A549 (cell line): ENCODE measurements around the gene NEK11. TPM values are rescaled to one million over a fixed set of nuclear protein-coding genes. Genes with fewer than 3 reads are reported as not detected.

Experiments used
- ATAC-seq, 2 experiments: fragments of 200-7000 bp in 1 of 2; fragments of >200 bp in 1 of 2; cut with Nextera tagmentation in 1 of 2; cut with Tn5 transposase in 1 of 2; 3 replicates each; pipeline versions ENCODE4 v1.8.0 to v1.9.1; 2018 to 2020; ENCODE audit warnings: mild to moderate bottlenecking in 1 of 2, moderate library complexity in 1 of 2
- CTCF ChIA-PET: fragments of 300-600 bp; sonication (Branson Sonifier 250); formaldehyde crosslinking; extraction: SDS; loops from one replicate; lab custom pipeline; 2021; ENCODE audit warnings: antibody characterized with exemption, inconsistent platforms; lab: Yijun Ruan, JAX
- POLR2A ChIA-PET: fragments of 350-600 bp; formaldehyde crosslinking; extraction: SDS; loops from one replicate; lab custom pipeline; 2021; ENCODE audit warnings: antibody characterized with exemption, inconsistent platforms; lab: Yijun Ruan, JAX
- DNase-seq, 2 experiments: peaks; one replicate each; pipeline versions ENCODE4 v3.0.0 to v3.0.0-alpha.2; 2011 to 2016; ENCODE audit warnings: low read depth in 1 of 2, low spot score in 1 of 2
- FAIRE-seq: peaks from 2 replicates; lab custom pipeline; 2011; peaks lifted over from hg19 to GRCh38; lab: Jason Lieb, UNC
- H3K27ac ChIP-seq, 2 experiments: fragments of >200 bp; sonication (Bioruptor Twin); formaldehyde crosslinking; 3 replicates each; pipeline ENCODE4 v1.5.1; 2016 to 2017
- H3K4me1 ChIP-seq: fragments of >200 bp; sonication (Bioruptor Twin); formaldehyde crosslinking; 3 replicates; pipeline ENCODE4 v1.6.1; 2016
- H3K4me2 ChIP-seq: fragments of >200 bp; sonication (Bioruptor Twin); formaldehyde crosslinking; 3 replicates; pipeline ENCODE4 v1.6.1; 2016
- H3K4me3 ChIP-seq: fragments of >200 bp; sonication (Bioruptor Twin); formaldehyde crosslinking; 3 replicates; pipeline ENCODE4 v1.5.1; 2016
- H3K9me3 ChIP-seq: fragments of >200 bp; sonication (Bioruptor Twin); formaldehyde crosslinking; 3 replicates; pipeline ENCODE4 v1.6.1; 2016
- BHLHE40 ChIP-seq: IDR thresholded peaks from 2 replicates; pipeline ENCODE4 v1.6.1; 2012; ENCODE audit warnings: low read depth, low read length, inconsistent platforms
- CBX2 ChIP-seq: fragments of 200-600 bp; sonication (generic); IDR thresholded peaks from 2 replicates; pipeline ENCODE4 v1.6.1; 2016; ENCODE audit warnings: low read depth, mild to moderate bottlenecking, borderline replicate concordance
- CBX8 ChIP-seq: fragments of 200-600 bp; sonication (generic); IDR thresholded peaks from 2 replicates; pipeline ENCODE4 v1.6.1; 2016
- CHD2 ChIP-seq: fragments of 150-350 bp; IDR thresholded peaks from 2 replicates; pipeline ENCODE4 v1.6.1; 2014; ENCODE audit warnings: low read length; ENCODE audit not compliant: partially characterized antibody
- CTCF ChIP-seq: fragments of >200 bp; sonication (Bioruptor Twin); formaldehyde crosslinking; IDR thresholded peaks from 3 replicates; pipeline ENCODE4 v1.5.1; 2016
- E2F6 ChIP-seq: IDR thresholded peaks from 2 replicates; pipeline ENCODE4 v1.6.1; 2012; ENCODE audit warnings: low read depth, borderline replicate concordance
- ESRRA ChIP-seq: fragments of 150-350 bp; IDR thresholded peaks from 2 replicates; pipeline ENCODE4 v1.6.1; 2014; ENCODE audit warnings: mild to moderate bottlenecking, low read length, borderline replicate concordance
- HES2 ChIP-seq: fragments of >200 bp; sonication (Bioruptor Twin); formaldehyde crosslinking; IDR thresholded peaks from 2 replicates; pipeline ENCODE4 v1.6.1; 2016
- HOXA7 ChIP-seq: fragments of 250-450 bp; sonication (Bioruptor Pico); IDR thresholded peaks from 2 replicates; pipeline ENCODE4 v1.5.0; 2020; ENCODE audit warnings: mild to moderate bottlenecking, moderate library complexity
- HOXB5 ChIP-seq: fragments of 250-450 bp; sonication (Bioruptor Pico); IDR thresholded peaks from 2 replicates; pipeline ENCODE4 v1.5.0; 2020; ENCODE audit warnings: mild to moderate bottlenecking, moderate library complexity
- JUN ChIP-seq, 2 experiments: fragments of >200 bp; sonication (Bioruptor Twin); formaldehyde crosslinking; IDR thresholded peaks; 2 replicates in 1 of 2; 3 replicates in 1 of 2; pipeline ENCODE4 v1.6.1; 2016 to 2017
- JUNB ChIP-seq: fragments of >200 bp; sonication (Bioruptor Twin); formaldehyde crosslinking; IDR thresholded peaks from 2 replicates; pipeline ENCODE4 v1.6.1; 2016
- MAFK ChIP-seq: fragments of 450-650 bp; IDR thresholded peaks from 2 replicates; pipeline ENCODE4 v1.6.1; 2014; ENCODE audit not compliant: partially characterized antibody
- MAZ ChIP-seq: fragments of 150-350 bp; IDR thresholded peaks from 2 replicates; pipeline ENCODE4 v1.6.1; 2014; ENCODE audit warnings: antibody characterized with exemption, low read depth, low read length, borderline replicate concordance
- NPAS2 ChIP-seq: fragments of 250-450 bp; sonication (Bioruptor Pico); IDR thresholded peaks from 2 replicates; pipeline ENCODE4 v1.8.0; 2022; ENCODE audit warnings: mild to moderate bottlenecking, moderate library complexity, borderline replicate concordance
- NR3C1 ChIP-seq: fragments of >200 bp; sonication (Bioruptor Twin); formaldehyde crosslinking; IDR thresholded peaks from 3 replicates; pipeline ENCODE4 v1.6.1; 2017
- POLR2AphosphoS2 ChIP-seq: conservative IDR thresholded peaks from 2 replicates; pipeline ENCODE4 v1.6.1; 2012; ENCODE audit warnings: low read length, improper control_type of control experiment, inconsistent platforms
- RAD21 ChIP-seq, 2 experiments: fragments of >200 bp in 1 of 2; sonication (Bioruptor Twin) in 1 of 2; formaldehyde crosslinking in 1 of 2; IDR thresholded peaks in 1 of 2; conservative IDR thresholded peaks in 1 of 2; 2 replicates in 1 of 2; 3 replicates in 1 of 2; pipeline ENCODE4 v1.6.1; 2012 to 2018; ENCODE audit warnings: inconsistent platforms in 1 of 2
- RARB ChIP-seq: fragments of 250-450 bp; sonication (Bioruptor Pico); IDR thresholded peaks from 2 replicates; pipeline ENCODE4 v1.8.0; 2021; ENCODE audit warnings: mild to moderate bottlenecking, moderate library complexity
- RNF2 ChIP-seq: fragments of 200-600 bp; sonication (generic); IDR thresholded peaks from 2 replicates; pipeline ENCODE4 v1.6.1; 2016; ENCODE audit warnings: low read depth, mild to moderate bottlenecking, antibody characterized with exemption, moderate library complexity, borderline replicate concordance
- SMC3 ChIP-seq: fragments of >200 bp; sonication (Bioruptor Twin); formaldehyde crosslinking; IDR thresholded peaks from 3 replicates; pipeline ENCODE4 v1.6.1; 2018; ENCODE audit warnings: inconsistent platforms
- USF2 ChIP-seq: fragments of 450-650 bp; IDR thresholded peaks from 2 replicates; pipeline ENCODE4 v1.6.1; 2014; ENCODE audit warnings: antibody characterized with exemption
- ZC3H11A ChIP-seq: fragments of 450-650 bp; IDR thresholded peaks from 2 replicates; pipeline ENCODE4 v1.6.1; 2014; ENCODE audit warnings: antibody characterized with exemption, mild to moderate bottlenecking
- ZSCAN20 ChIP-seq: fragments of 250-450 bp; sonication (Bioruptor Pico); IDR thresholded peaks from 2 replicates; pipeline ENCODE4 v1.8.0; 2022; ENCODE audit warnings: mild to moderate bottlenecking, moderate library complexity
- WGBS: methylation state at CpG from one replicate; pipeline ENCODE4 v1.1.6; 2017; ENCODE audit errors: missing lambda C conversion rate; 5-methylcytosine and 5-hydroxymethylcytosine counted together
- polyA plus RNA-seq, 4 experiments: library from polyadenylated mRNA; depleted of rRNA in 3 of 4; stranded (reverse); fragments of >200 nt; fragmentation: RNase III in 1 of 4; extraction: RNeasy Plus Mini Kit Qiagen cat#74134 plus additional on column Dnase treatment in 1 of 4; gene quantifications; 2 replicates in 3 of 4; 3 replicates in 1 of 4; pipeline ENCODE4 v1.2.3, GENCODE V29; 2011 to 2017
- TF ChIP-seq, protein P1 (sequence below): fragments of 250-450 bp; sonication (Bioruptor Pico); IDR thresholded peaks from 2 replicates; pipeline ENCODE4 v1.5.0; 2021; ENCODE audit warnings: mild to moderate bottlenecking, moderate library complexity, borderline replicate concordance
- TF ChIP-seq, protein P2 (sequence below): fragments of >200 bp; sonication (Bioruptor Twin); formaldehyde crosslinking; IDR thresholded peaks from 3 replicates; pipeline ENCODE4 v1.6.1; 2016

The NEK11 gene
- polyA plus RNA-seq, 2 of the 4 experiments (the other 2 are of a cell fraction): 5.8 to 8.9 TPM

DNA sequence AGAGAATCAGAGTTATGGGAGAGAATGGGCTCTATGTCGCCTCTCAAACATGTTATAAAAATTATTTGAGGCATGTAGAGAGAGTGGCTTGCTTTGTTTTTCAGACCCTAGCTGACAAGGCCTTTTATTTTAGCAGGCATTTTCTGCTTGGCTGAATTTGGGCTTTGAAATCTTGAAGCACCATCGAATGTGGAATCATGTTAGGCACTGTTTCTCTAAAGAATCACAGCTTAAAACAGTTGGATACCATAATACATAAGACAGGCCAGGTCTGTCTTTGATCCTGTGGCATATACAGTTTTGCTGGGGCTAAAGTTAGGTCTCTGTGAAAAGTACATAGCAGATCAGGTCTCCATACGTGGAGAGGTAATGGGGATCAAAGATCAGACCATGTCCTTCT is 142.7 kb downstream of the NEK11 start:
- no peak for ATAC-seq
- DNase-seq: no peak
- no peaks in the 10 kb centered on the region for H3K4me1 ChIP-seq
- H3K9me3 ChIP-seq: no peaks in the 10 kb centered on the region
- H3K4me3 ChIP-seq: no peak overlapping the region
- FAIRE-seq: no peak
- CTCF ChIA-PET: no interaction called here
- no peak overlapping the region for H3K27ac ChIP-seq
- H3K4me2 ChIP-seq: no peak overlapping the region
- POLR2A ChIA-PET: no interaction called here
- WGBS: 46% methylated on average over 3 of the region's 3 CpGs
- TF ChIP-seq HOXA7 (no peak), BHLHE40 (no peak), ZC3H11A (no peak), JUNB (no peak), CHD2 (no peak), ZSCAN20 (CRISPR knock-in tag) (no peak), HES2 (no peak), E2F6 (no peak), CBX8 (no peak), NPAS2 (CRISPR knock-in tag) (no peak), USF2 (no peak), CBX2 (no peak), NR3C1 (no peak), RARB (CRISPR knock-in tag) (no peak), CTCF (no peak), JUN (IDR thresholded peaks at IDR 0.05) (no peak)
- TF ChIP-seq, protein P1, sequence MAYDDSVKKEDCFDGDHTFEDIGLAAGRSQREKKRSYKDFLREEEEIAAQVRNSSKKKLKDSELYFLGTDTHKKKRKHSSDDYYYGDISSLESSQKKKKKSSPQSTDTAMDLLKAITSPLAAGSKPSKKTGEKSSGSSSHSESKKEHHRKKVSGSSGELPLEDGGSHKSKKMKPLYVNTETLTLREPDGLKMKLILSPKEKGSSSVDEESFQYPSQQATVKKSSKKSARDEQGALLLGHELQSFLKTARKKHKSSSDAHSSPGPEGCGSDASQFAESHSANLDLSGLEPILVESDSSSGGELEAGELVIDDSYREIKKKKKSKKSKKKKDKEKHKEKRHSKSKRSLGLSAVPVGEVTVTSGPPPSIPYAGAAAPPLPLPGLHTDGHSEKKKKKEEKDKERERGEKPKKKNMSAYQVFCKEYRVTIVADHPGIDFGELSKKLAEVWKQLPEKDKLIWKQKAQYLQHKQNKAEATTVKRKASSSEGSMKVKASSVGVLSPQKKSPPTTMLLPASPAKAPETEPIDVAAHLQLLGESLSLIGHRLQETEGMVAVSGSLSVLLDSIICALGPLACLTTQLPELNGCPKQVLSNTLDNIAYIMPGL: no peak
- TF ChIP-seq, protein P2, sequence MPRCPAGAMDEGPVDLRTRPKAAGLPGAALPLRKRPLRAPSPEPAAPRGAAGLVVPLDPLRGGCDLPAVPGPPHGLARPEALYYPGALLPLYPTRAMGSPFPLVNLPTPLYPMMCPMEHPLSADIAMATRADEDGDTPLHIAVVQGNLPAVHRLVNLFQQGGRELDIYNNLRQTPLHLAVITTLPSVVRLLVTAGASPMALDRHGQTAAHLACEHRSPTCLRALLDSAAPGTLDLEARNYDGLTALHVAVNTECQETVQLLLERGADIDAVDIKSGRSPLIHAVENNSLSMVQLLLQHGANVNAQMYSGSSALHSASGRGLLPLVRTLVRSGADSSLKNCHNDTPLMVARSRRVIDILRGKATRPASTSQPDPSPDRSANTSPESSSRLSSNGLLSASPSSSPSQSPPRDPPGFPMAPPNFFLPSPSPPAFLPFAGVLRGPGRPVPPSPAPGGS: no peak

- no peak overlapping the region for H3K4me3 ChIP-seq
- no peak for ATAC-seq
- no peak overlapping the region for H3K27ac ChIP-seq
- POLR2A ChIA-PET: no interaction called here
- no peak overlapping the region for H3K4me2 ChIP-seq
- CTCF ChIA-PET: no interaction called here
- FAIRE-seq: no peak
- no peaks in the 10 kb centered on the region for H3K4me1 ChIP-seq
- DNase-seq: no peak
- no peaks in the 10 kb centered on the region for H3K9me3 ChIP-seq
- TF ChIP-seq E2F6 (no peak), SMC3 (no peak), MAFK (no peak), RNF2 (no peak), POLR2AphosphoS2 (no peak), ESRRA (no peak), RAD21 (conservative IDR thresholded peaks at IDR 0.05 in 1 of 2, IDR thresholded peaks at IDR 0.05 in 1 of 2) (no peak), HOXB5 (CRISPR knock-in tag) (no peak), RARB (CRISPR knock-in tag) (no peak), MAZ (no peak)
- TF ChIP-seq, protein P1: no peak
- 68% methylated on average over 3 of the region's 3 CpGs for WGBS
These were observed 146.0 kb downstream of the NEK11 start for GRCh38 chr3:131172502-131173200.
